Measurements from ENCODE around the gene SYK.

DNA sequence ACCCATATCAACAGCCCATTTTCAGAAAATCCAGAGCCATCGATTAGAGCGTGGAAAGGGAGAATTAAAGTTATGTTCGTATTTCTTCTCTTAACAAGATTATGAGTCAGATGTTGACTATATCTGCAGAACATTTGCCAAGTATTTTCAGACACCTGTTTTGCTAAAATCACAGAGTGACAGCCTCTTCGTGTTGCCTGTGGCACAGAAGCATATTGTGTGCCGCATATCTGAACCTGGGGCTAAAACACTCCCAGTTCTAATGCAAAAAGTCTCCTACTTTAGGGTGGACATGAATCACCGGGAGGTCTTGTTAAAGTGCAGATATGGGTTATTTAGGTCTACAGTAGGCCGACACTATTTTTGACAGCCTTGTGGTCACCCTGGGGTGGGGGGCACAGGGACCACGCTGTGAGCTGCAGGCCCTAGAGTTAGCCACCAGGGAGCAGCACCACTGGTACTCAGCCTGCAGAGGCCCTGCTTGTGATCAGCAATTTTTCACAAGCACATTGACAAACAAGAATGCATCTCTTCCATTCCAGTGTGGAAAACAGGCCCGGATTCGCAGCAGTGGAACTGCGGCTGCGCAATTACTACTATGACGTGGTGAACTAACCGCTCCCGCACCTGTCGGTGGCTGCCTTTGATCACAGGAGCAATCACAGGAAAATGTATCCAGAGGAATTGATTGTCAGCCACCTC lies 93.5 kb downstream of the SYK start:
- TF ChIP-seq, protein P1, sequence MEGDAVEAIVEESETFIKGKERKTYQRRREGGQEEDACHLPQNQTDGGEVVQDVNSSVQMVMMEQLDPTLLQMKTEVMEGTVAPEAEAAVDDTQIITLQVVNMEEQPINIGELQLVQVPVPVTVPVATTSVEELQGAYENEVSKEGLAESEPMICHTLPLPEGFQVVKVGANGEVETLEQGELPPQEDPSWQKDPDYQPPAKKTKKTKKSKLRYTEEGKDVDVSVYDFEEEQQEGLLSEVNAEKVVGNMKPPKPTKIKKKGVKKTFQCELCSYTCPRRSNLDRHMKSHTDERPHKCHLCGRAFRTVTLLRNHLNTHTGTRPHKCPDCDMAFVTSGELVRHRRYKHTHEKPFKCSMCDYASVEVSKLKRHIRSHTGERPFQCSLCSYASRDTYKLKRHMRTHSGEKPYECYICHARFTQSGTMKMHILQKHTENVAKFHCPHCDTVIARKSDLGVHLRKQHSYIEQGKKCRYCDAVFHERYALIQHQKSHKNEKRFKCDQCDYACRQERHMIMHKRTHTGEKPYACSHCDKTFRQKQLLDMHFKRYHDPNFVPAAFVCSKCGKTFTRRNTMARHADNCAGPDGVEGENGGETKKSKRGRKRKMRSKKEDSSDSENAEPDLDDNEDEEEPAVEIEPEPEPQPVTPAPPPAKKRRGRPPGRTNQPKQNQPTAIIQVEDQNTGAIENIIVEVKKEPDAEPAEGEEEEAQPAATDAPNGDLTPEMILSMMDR (IDR thresholded peaks at IDR 0.05; ENCODE audit: low read depth, low read length) = peak; percentile 48
- no peak for TF ChIP-seq EZH2phosphoT487 (IDR thresholded peaks at IDR 0.05; ENCODE audit: low read depth)
